ENCODE results near the gene BRD9.

The BRD9 gene

DNA sequence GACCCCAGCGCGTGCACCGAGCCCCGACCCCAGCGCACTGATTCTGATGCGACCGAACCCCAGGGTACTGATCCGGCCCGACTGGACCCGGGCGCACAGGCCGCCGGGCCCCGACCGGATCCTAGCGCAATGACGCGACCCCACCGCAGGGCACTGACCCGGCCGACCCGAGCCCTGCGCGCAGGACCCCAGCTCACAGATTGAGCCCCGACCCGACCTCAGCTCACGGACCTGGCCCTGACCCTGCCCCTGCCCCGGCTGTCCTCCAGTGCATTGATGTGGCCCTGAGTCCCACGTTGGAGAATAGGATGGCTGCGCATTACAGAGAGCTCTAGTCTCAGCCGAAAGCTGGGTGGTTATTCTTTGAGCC, 521 bp upstream of the BRD9 start:
- peaks cover 62% of the 10 kb centered on the region for H3K36me3 ChIP-seq (ENCODE audit: insufficient read depth, low read length)
- H3K9me3 ChIP-seq (ENCODE audit: low read length): no peaks in the 10 kb centered on the region
- peak overlapping the region; percentile 76 for H3K4me2 ChIP-seq (ENCODE audit: low read length)
- no peaks in the 10 kb centered on the region for H4K20me1 ChIP-seq (ENCODE audit: insufficient read depth, low read length)
- TF ChIP-seq EZH2 (IDR thresholded peaks at IDR 0.05; ENCODE audit: borderline replicate concordance, low read length): no peak
- TF ChIP-seq, protein P1, sequence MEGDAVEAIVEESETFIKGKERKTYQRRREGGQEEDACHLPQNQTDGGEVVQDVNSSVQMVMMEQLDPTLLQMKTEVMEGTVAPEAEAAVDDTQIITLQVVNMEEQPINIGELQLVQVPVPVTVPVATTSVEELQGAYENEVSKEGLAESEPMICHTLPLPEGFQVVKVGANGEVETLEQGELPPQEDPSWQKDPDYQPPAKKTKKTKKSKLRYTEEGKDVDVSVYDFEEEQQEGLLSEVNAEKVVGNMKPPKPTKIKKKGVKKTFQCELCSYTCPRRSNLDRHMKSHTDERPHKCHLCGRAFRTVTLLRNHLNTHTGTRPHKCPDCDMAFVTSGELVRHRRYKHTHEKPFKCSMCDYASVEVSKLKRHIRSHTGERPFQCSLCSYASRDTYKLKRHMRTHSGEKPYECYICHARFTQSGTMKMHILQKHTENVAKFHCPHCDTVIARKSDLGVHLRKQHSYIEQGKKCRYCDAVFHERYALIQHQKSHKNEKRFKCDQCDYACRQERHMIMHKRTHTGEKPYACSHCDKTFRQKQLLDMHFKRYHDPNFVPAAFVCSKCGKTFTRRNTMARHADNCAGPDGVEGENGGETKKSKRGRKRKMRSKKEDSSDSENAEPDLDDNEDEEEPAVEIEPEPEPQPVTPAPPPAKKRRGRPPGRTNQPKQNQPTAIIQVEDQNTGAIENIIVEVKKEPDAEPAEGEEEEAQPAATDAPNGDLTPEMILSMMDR (IDR thresholded peaks at IDR 0.05; ENCODE audit: low read length): no peak
- H3K4me3 ChIP-seq (ENCODE audit: low read depth, low read length, poor library complexity, severe bottlenecking): peak overlapping the region; percentile 74
- H3K4me1 ChIP-seq (ENCODE audit: insufficient read depth, low read length, severe bottlenecking): peaks cover 22% of the 10 kb centered on the region
- no peak overlapping the region for H2AFZ ChIP-seq (ENCODE audit: low read length)
- H3K9me2 ChIP-seq (ENCODE audit: low read depth, low read length): no peaks in the 10 kb centered on the region
- H3K79me2 ChIP-seq (ENCODE audit: insufficient read depth, low read length): no peaks in the 10 kb centered on the region
- H3K27me3 ChIP-seq (ENCODE audit: insufficient read depth, low read length): no peaks in the 10 kb centered on the region
- H3K27ac ChIP-seq (ENCODE audit: low read depth, low read length, poor library complexity, severe bottlenecking): peak overlapping the region; percentile 54
- peak overlapping the region; percentile 80 for H3K9ac ChIP-seq (ENCODE audit: low read length)
- H3F3A ChIP-seq (ENCODE audit: insufficient read depth, low read length): no peaks in the 10 kb centered on the region

DNA sequence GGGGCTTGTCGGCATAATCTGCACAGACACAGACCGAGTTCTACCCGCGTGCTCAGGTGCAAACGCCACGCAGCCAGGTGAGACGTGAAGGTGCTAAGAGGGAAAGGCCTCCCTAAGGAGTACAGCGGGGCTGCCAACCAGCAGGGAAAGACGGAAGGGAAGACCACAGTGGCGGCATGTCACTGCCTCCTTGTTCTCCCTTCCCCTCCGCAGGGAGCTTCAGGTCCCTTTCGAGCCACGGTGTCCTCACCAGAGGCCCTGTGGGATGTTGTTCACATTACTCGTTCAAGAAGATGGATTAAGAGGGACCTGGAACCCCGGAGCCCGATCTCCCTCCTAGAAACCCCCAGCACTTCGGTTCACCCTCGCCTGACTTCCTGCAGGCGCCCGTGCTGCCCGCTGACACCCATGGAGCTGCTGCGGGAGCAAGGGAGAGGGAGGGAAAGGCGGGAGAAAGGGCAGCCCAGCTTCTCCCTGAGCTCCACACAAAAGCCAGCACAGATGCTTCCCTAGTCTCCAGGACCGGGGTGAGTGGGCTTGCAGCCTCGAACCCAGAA, 686 bp downstream of the BRD9 start:
- Histone ChIP-seq H3K27me3 (ENCODE audit: insufficient read depth, low read length) (no peaks in the 10 kb centered on the region), H3K27ac (ENCODE audit: low read depth, low read length, poor library complexity, severe bottlenecking) (no peak overlapping the region), H2AFZ (ENCODE audit: low read length) (no peak overlapping the region), H3K9me3 (ENCODE audit: low read length) (no peaks in the 10 kb centered on the region), H3K36me3 (ENCODE audit: insufficient read depth, low read length) (peaks cover 74% of the 10 kb centered on the region), H3K4me3 (ENCODE audit: low read depth, low read length, poor library complexity, severe bottlenecking) (peak overlapping the region; percentile 74), H4K20me1 (ENCODE audit: insufficient read depth, low read length) (no peaks in the 10 kb centered on the region), H3K9ac (ENCODE audit: low read length) (peak overlapping the region; percentile 80), H3K4me1 (ENCODE audit: insufficient read depth, low read length, severe bottlenecking) (peaks cover 22% of the 10 kb centered on the region), H3K79me2 (ENCODE audit: insufficient read depth, low read length) (no peaks in the 10 kb centered on the region), H3F3A (ENCODE audit: insufficient read depth, low read length) (no peaks in the 10 kb centered on the region), H3K9me2 (ENCODE audit: low read depth, low read length) (no peaks in the 10 kb centered on the region), H3K4me2 (ENCODE audit: low read length) (peak overlapping the region; percentile 76)
- TF ChIP-seq, protein P1 (IDR thresholded peaks at IDR 0.05; ENCODE audit: low read length): no peak
- TF ChIP-seq EZH2 (IDR thresholded peaks at IDR 0.05; ENCODE audit: borderline replicate concordance, low read length): no peak

DNA sequence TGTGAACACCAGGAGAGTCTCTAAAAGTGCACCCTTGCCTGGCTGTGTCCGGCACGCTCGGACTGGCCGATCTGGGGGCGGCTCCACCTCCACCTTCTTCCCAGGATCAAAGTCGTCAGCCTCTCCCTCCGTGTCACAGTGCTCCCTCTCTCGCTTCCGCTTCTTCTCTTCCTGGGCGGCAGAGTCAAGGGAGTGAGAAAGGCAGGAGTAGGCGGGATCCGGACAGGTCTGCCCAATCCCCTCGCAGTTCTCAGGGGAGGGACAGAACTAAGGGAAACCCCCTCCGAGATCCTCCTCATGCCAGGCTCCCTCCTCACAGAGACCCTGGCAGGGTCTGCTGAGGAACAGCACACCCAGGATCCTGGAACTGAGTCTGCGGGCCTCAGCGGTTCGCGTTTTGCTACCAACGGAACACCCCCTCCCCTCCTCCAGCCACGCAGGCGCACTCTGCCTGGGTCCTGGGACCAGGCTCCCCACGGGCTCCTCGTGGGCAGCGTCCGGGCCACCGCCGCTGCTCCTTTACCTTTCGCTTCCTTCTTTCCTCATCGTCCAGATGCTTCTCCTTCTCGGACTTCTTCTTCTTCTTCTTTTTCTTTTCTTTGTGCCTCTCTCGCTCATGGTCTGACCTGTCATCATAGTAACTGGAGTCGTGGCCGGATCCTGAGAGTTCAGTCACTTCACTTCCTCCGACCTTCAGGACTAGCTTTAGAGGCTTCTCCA, 1.3 kb downstream of the BRD9 start:
- no peaks in the 10 kb centered on the region for H3K79me2 ChIP-seq (ENCODE audit: insufficient read depth, low read length)
- H3K4me2 ChIP-seq (ENCODE audit: low read length): peak overlapping the region; percentile 76
- no peaks in the 10 kb centered on the region for H3K27me3 ChIP-seq (ENCODE audit: insufficient read depth, low read length)
- peak overlapping the region; percentile 80 for H3K9ac ChIP-seq (ENCODE audit: low read length)
- no peaks in the 10 kb centered on the region for H3K9me2 ChIP-seq (ENCODE audit: low read depth, low read length)
- no peak for TF ChIP-seq EZH2 (IDR thresholded peaks at IDR 0.05; ENCODE audit: borderline replicate concordance, low read length)
- TF ChIP-seq, protein P1 (IDR thresholded peaks at IDR 0.05; ENCODE audit: low read length): no peak
- no peak overlapping the region for H2AFZ ChIP-seq (ENCODE audit: low read length)
- H3K4me3 ChIP-seq (ENCODE audit: low read depth, low read length, poor library complexity, severe bottlenecking): peak overlapping the region; percentile 74
- peaks cover 22% of the 10 kb centered on the region for H3K4me1 ChIP-seq (ENCODE audit: insufficient read depth, low read length, severe bottlenecking)
- peaks cover 74% of the 10 kb centered on the region for H3K36me3 ChIP-seq (ENCODE audit: insufficient read depth, low read length)
- H3K27ac ChIP-seq (ENCODE audit: low read depth, low read length, poor library complexity, severe bottlenecking): no peak overlapping the region
- H3F3A ChIP-seq (ENCODE audit: insufficient read depth, low read length): no peaks in the 10 kb centered on the region
- no peaks in the 10 kb centered on the region for H3K9me3 ChIP-seq (ENCODE audit: low read length)
- no peaks in the 10 kb centered on the region for H4K20me1 ChIP-seq (ENCODE audit: insufficient read depth, low read length)
